ENCODE data around the gene CMSS1.

CMSS1 gene

GRCh38 chr3:99940350-99940749, 122.7 kb downstream of the CMSS1 start:
- no peak for DNase-seq

- DNase-seq, result no peak
Observed at GRCh38 chr3:99941211-99941610, 123.5 kb downstream of the CMSS1 start.

- no peak for DNase-seq
Observed at GRCh38 chr3:99943931-99944761, 126.5 kb downstream of the CMSS1 start.

- DNase-seq, result no peak
Observed at GRCh38 chr3:99945328-99945995, 127.8 kb downstream of the CMSS1 start.

- DNase-seq, result no peak
Observed at GRCh38 chr3:99947356-99947755, 129.7 kb downstream of the CMSS1 start.

- DNase-seq, result no peak
Observed at GRCh38 chr3:99948467-99949089, 130.9 kb downstream of the CMSS1 start.

- no peak for DNase-seq
Observed at GRCh38 chr3:99949956-99950670, 132.5 kb downstream of the CMSS1 start.

- DNase-seq, result no peak
Observed at GRCh38 chr3:99950921-99951320, 133.3 kb downstream of the CMSS1 start.

GRCh38 chr3:99951701-99952100, 134.0 kb downstream of the CMSS1 start:
- no peak for DNase-seq

GRCh38 chr3:99952306-99952705, 134.6 kb downstream of the CMSS1 start:
- DNase-seq, result no peak

GRCh38 chr3:99953596-99953995, 135.9 kb downstream of the CMSS1 start:
- no peak for DNase-seq

- DNase-seq, result no peak
Observed at GRCh38 chr3:99954914-99955644, 137.4 kb downstream of the CMSS1 start.

GRCh38 chr3:99955773-99956562, 138.3 kb downstream of the CMSS1 start:
- no peak for DNase-seq

GRCh38 chr3:99957151-99957796, 139.6 kb downstream of the CMSS1 start:
- DNase-seq, result no peak

- DNase-seq, result no peak
Observed at GRCh38 chr3:99958222-99958912, 140.7 kb downstream of the CMSS1 start.

GRCh38 chr3:99960123-99960878, 142.6 kb downstream of the CMSS1 start:
- DNase-seq, result no peak

- DNase-seq, result no peak
Observed at GRCh38 chr3:99960941-99961340, 143.3 kb downstream of the CMSS1 start.

- DNase-seq, result no peak
Observed at GRCh38 chr3:99961756-99962515, 144.3 kb downstream of the CMSS1 start.

GRCh38 chr3:99962703-99963102, 145.0 kb downstream of the CMSS1 start:
- DNase-seq, result no peak

Data from CD4-positive, alpha-beta T cell treated with Interleukin-17A for 4 hours (primary cell).